Stimulated activated CD4-positive, alpha-beta T cell treated with anti-CD3 and anti-CD28 coated beads, TNF-alpha, amount 100 ng/mL, for 24 hours (primary cell): ENCODE results near the gene RHOB.

Source experiments
- DNase-seq, 3 experiments: peaks; one replicate each; pipeline ENCODE4 v3.0.0-alpha.2; 2020; ENCODE audit warnings: low read depth in 3 of 3

The RHOB gene

GRCh38 chr2:20436716-20437470 lies 10.0 kb upstream of the RHOB start:
- DNase-seq: no peak

- no peak for DNase-seq
Observed at GRCh38 chr2:20438334-20439192, 8.3 kb upstream of the RHOB start.

- no peak for DNase-seq
Observed at GRCh38 chr2:20439193-20439475, 7.7 kb upstream of the RHOB start.

GRCh38 chr2:20439503-20439902 lies 7.4 kb upstream of the RHOB start:
- DNase-seq: no peak

- DNase-seq: no peak
Observed at GRCh38 chr2:20440001-20440560, 6.8 kb upstream of the RHOB start.

GRCh38 chr2:20443276-20443920 lies 3.5 kb upstream of the RHOB start:
- no peak for DNase-seq

- no peak for DNase-seq
Observed at GRCh38 chr2:20444101-20444992, 2.5 kb upstream of the RHOB start.

GRCh38 chr2:20444993-20445910 lies 1.6 kb upstream of the RHOB start:
- no peak for DNase-seq

GRCh38 chr2:20446255-20446916 lies 488 bp upstream of the RHOB start:
- no peak for DNase-seq

GRCh38 chr2:20447437-20448245 lies 767 bp downstream of the RHOB start:
- DNase-seq: peak in 1 of 3 experiments; percentile 10

- no peak for DNase-seq
Observed at GRCh38 chr2:20448246-20448976, 1.5 kb downstream of the RHOB start.

GRCh38 chr2:20448977-20449306 lies 2.1 kb downstream of the RHOB start:
- DNase-seq: no peak

GRCh38 chr2:20449501-20450200 lies 2.8 kb downstream of the RHOB start:
- DNase-seq: no peak

- no peak for DNase-seq
Observed at GRCh38 chr2:20450201-20450999, 3.5 kb downstream of the RHOB start.

- no peak for DNase-seq
Observed at GRCh38 chr2:20451000-20451290, 4.1 kb downstream of the RHOB start.

- DNase-seq: no peak
Observed at GRCh38 chr2:20451341-20451740, 4.5 kb downstream of the RHOB start.
